ENCODE results near the gene KLHL29.
A peak's percentile ranks its signal among the peaks of the same experiment; 100 is the strongest.
"Not testable (repeated sequence)": the region's sequence is repeated elsewhere in the genome, so short reads cannot be mapped to it uniquely, and the experiment has no call there.

KLHL29 gene

GRCh38 chr2:23384551-23385343 lies at the start of gene KLHL29:
Gene KLHL29 (plus strand): TSS chr2:23385179. CDS start chr2:23562197, 177,018 bp downstream.
- no peak for DNase-seq

GRCh38 chr2:23335550-23335949 lies 49.4 kb upstream of the KLHL29 start:
- no peak for DNase-seq

- DNase-seq, result no peak
Measured at GRCh38 chr2:23342075-23342474, 42.9 kb upstream of the KLHL29 start.

GRCh38 chr2:23346029-23346428 lies 39.0 kb upstream of the KLHL29 start:
- DNase-seq, result no peak

GRCh38 chr2:23346781-23347180 lies 38.2 kb upstream of the KLHL29 start:
- DNase-seq, result no peak

GRCh38 chr2:23347471-23348092 lies 37.4 kb upstream of the KLHL29 start:
- no peak for DNase-seq

- DNase-seq, result not testable (repeated sequence)
Measured at GRCh38 chr2:23348093-23348481, 36.9 kb upstream of the KLHL29 start.

- no peak for DNase-seq
Measured at GRCh38 chr2:23349508-23349907, 35.5 kb upstream of the KLHL29 start.

GRCh38 chr2:23350041-23350791 lies 34.8 kb upstream of the KLHL29 start:
- DNase-seq, result no peak

- DNase-seq, result no peak
Measured at GRCh38 chr2:23350792-23351355, 34.1 kb upstream of the KLHL29 start.

- peak; percentile 27 for DNase-seq
Measured at GRCh38 chr2:23351388-23352141, 33.4 kb upstream of the KLHL29 start.

GRCh38 chr2:23354554-23354953 lies 30.4 kb upstream of the KLHL29 start:
- DNase-seq, result no peak

- no peak for DNase-seq
Measured at GRCh38 chr2:23355001-23355400, 30.0 kb upstream of the KLHL29 start.

GRCh38 chr2:23356711-23357110 lies 28.3 kb upstream of the KLHL29 start:
- no peak for DNase-seq

GRCh38 chr2:23359631-23360567 lies 25.1 kb upstream of the KLHL29 start:
- no peak for DNase-seq

GRCh38 chr2:23360571-23361125 lies 24.3 kb upstream of the KLHL29 start:
- DNase-seq, result no peak

GRCh38 chr2:23361152-23361551 lies 23.8 kb upstream of the KLHL29 start:
- no peak for DNase-seq

- no peak for DNase-seq
Measured at GRCh38 chr2:23363268-23363667, 21.7 kb upstream of the KLHL29 start.

- no peak for DNase-seq
Measured at GRCh38 chr2:23363831-23364230, 21.1 kb upstream of the KLHL29 start.

- no peak for DNase-seq
Measured at GRCh38 chr2:23366720-23367119, 18.3 kb upstream of the KLHL29 start.

GRCh38 chr2:23367760-23368159 lies 17.2 kb upstream of the KLHL29 start:
- no peak for DNase-seq
